BJ (cell line): ENCODE data around the gene ATF6. TPM values are rescaled to one million over a fixed set of nuclear protein-coding genes. Genes with fewer than 3 reads are reported as not detected.

ENCODE experiments used
- CTCF ChIA-PET: fragments of 350-600 bp; formaldehyde crosslinking; extraction: SDS; loops from one replicate; lab custom pipeline; 2021; ENCODE audit warnings: antibody characterized with exemption, inconsistent platforms; lab: Yijun Ruan, JAX
- POLR2A ChIA-PET: fragments of 300-600 bp; sonication (Branson Sonifier 250); formaldehyde crosslinking; extraction: SDS; loops from one replicate; lab custom pipeline; 2021; ENCODE audit warnings: antibody characterized with exemption; lab: Charles Lee
- DNase-seq: peaks from one replicate; pipeline ENCODE4 v3.0.0-alpha.2; 2011; ENCODE audit warnings: low read depth
- H3K27me3 ChIP-seq: 2 replicates; pipeline ENCODE4 v1.6.0; 2011; ENCODE audit warnings: low read length; ENCODE audit not compliant: control insufficient read depth, insufficient read depth
- H3K36me3 ChIP-seq: 2 replicates; pipeline ENCODE4 v1.5.1; 2011; ENCODE audit warnings: low read length; ENCODE audit not compliant: control insufficient read depth, insufficient read depth
- H3K4me3 ChIP-seq: 2 replicates; pipeline ENCODE4 v1.5.1; 2011; ENCODE audit warnings: low read depth, mild to moderate bottlenecking, control low read depth, low read length
- CTCF ChIP-seq: IDR thresholded peaks from 2 replicates; pipeline ENCODE4 v1.5.1; 2011; ENCODE audit warnings: low read depth, mild to moderate bottlenecking, control low read depth, inconsistent platforms, low read length, moderate library complexity; ENCODE audit not compliant: insufficient read depth
- polyA minus RNA-seq: library from RNA; depleted of rRNA, polyadenylated mRNA; stranded (reverse); fragments of >200 nt; gene quantifications from 2 replicates; pipeline ENCODE4 v1.2.3, GENCODE V29; 2011; rRNA and poly(A)+ RNA removed
- polyA plus RNA-seq: library from polyadenylated mRNA; depleted of rRNA; stranded (reverse); fragments of >200 nt; gene quantifications from 2 replicates; pipeline ENCODE4 v1.2.3, GENCODE V29; 2011; rRNA removed

ATF6 gene
- 22.2 and 34.0 TPM in 2 replicates for polyA plus RNA-seq
- polyA minus RNA-seq = 15.0 and 17.3 TPM in 2 replicates

GRCh38 chr1:161766102-161766981 is at the start of gene ATF6:
Gene ATF6 (plus strand): TSS chr1:161766320. CDS start chr1:161766361, 41 bp downstream.
- ChIA-PET POLR2A (no interaction called here), CTCF (interaction anchor here (0.8 to 1.6 kb wide), 3 partner anchors 16 to 270 kb away, joined by 3 to 6 read pairs (median 4); no protein-coding TSS in a partner anchor)
- no peak for TF ChIP-seq CTCF

GRCh38 chr1:161718559-161719324 is 47.4 kb upstream of the ATF6 start:
- no peak for TF ChIP-seq CTCF
- ChIA-PET CTCF (no interaction called here), POLR2A (no interaction called here)
- DNase-seq = no peak
- H3K4me3 ChIP-seq = no peak overlapping the region
- no peaks in the 10 kb centered on the region for H3K27me3 ChIP-seq
- H3K36me3 ChIP-seq = no peaks in the 10 kb centered on the region

More at GRCh38 chr1:161766102-161766981, at the start of gene ATF6:
- Histone ChIP-seq H3K4me3 (peak within 1 kb of the TSS; percentile 94), H3K27me3 (no peaks in the 10 kb centered on the region), H3K36me3 (no peaks in the 10 kb centered on the region)
- DNase-seq = peak; percentile 67

GRCh38 chr1:161719325-161719611 is 46.9 kb upstream of the ATF6 start:
- POLR2A ChIA-PET = no interaction called here
- Histone ChIP-seq H3K36me3 (no peaks in the 10 kb centered on the region), H3K4me3 (no peak overlapping the region), H3K27me3 (no peaks in the 10 kb centered on the region)
- TF ChIP-seq CTCF = no peak
- CTCF ChIA-PET = no interaction called here
- DNase-seq = no peak

GRCh38 chr1:161720422-161720821 is 45.7 kb upstream of the ATF6 start:
- Histone ChIP-seq H3K36me3 (no peaks in the 10 kb centered on the region), H3K4me3 (no peak overlapping the region), H3K27me3 (no peaks in the 10 kb centered on the region)
- TF ChIP-seq CTCF = no peak
- DNase-seq = no peak
- ChIA-PET POLR2A (no interaction called here), CTCF (interaction anchor here (1.0 kb wide), 1 partner anchor 13 kb away, joined by 3 read pairs; no protein-coding TSS in a partner anchor)
